HG03439 (cell line): ENCODE data around the gene FKBP8.

ENCODE experiments used
- ATAC-seq: cut with Tn5 transposase; IDR thresholded peaks from one replicate; pipeline ENCODE4 v1.9.1; 2021; ENCODE audit warnings: mild to moderate bottlenecking, moderate library complexity; ENCODE audit not compliant: unreplicated experiment

FKBP8 gene

DNA sequence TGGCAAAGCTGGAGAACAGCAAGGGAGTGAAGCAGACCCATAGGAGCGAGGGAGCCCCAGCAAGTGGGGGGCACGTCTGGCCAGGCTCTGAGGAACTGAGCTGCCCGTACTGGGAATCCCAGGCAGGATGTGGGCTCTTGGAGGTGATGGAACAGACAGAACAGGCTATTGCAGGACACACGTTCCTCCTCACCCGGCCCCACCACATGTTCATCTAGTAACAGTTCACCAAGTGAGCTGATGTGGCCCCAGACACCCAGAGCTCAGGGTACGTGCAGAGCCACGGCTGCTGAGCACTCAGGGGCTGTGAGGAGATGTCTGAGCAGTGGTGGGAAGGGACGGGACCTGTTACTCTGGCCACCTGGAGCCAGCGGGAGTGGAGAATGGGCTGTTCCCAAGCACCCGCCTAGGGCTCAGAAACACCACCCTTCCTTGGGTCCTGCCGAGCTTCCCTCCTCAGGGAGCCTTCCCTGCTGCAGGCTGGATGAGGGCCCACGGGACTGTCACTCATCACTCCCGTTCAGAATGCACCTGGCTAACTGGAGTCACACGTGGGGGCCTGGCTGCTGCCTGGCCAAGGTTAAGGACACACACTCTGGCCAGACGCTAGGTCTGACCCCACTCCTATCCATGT, 39.9 kb downstream of the FKBP8 start:
- ATAC-seq, result no peak

DNA sequence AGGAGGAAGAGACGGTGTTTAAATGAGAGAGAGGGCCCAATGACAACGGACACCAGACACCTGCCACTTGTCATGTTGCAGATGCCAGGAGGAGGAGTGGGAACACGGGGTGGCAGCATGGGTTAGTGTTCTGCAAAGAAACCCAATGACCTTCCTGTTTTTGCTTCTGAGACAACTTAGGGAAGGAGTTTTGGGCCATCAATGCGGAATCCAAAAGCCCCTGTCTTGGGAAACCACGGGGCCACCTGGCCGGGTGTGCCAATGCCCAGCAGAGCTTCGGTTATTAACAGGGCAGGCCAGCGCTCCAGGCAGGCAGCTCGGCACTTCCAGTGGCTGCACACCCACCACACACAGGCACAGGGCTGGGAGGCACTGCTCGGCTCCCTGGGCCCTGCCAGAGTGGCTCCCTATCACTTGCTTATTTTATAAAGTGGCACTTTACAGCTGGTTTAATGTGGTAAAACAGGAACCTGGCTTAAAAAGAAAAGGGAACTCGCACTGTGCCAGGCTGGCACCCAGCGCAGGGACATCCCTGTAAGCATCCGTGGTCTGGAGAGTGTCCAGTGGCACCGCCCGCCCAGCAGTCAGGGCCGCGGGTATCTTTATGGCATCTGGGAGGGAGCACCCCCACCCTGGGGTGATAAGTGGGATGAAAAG, 40.6 kb downstream of the FKBP8 start:
- no peak for ATAC-seq

DNA sequence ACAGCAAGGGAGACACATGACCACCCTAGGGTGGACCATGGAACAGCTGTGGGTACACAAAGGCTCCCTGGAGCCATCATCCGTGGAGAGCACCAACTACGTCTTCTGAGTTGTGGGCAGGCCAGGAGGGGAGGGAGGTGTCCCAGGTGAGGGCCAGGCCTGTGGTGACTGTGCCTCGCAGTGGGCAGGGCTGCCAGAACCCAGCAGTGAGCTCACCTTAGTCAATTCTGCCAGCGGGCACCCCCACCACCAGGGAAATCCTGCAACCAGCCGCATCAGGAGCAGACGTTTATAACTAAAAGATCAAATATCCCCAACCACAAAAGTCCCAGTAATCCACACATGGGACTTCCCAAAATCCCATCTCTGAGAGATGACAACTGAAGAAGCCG, 41.1 kb downstream of the FKBP8 start:
- no peak for ATAC-seq

DNA sequence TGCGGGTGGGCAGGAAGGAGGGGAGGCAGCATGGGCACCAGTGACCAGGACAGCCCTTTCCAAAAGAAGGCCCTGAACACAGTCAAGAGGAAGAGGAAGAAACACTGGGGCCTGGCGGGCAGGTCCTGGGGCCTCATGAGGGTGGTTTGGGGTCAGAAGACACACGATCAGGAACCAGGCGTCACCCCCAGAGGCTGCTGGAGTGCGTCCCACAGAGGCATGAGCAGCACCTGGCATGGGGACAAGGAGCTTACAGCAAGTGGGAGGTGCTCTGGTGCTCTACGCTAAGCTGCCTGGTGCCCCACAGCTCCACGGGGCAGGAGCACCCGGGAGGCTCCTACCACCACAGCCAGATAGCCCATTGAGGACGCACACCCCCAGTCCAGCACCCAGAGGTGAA, 41.5 kb downstream of the FKBP8 start:
- ATAC-seq, result no peak

DNA sequence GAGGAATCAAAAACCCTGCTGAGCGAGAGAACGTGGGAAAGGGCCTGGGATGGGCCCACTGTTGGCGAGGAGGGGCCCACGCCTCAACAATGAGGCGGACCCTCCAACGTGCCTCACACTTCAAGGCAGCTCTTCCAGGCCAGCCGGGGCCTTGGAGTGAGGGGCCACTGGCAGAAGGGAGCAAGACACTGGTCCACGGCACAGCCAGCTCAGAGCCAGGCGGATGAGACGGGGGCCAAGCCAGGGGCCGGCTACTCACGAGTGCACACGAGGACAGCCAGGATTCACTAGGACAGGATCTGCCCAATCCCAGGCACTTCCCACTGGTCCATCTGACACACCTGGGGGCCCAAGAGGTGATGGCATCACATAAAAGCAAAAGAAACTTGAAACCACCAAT, 42.0 kb downstream of the FKBP8 start:
- ATAC-seq, result no peak

DNA sequence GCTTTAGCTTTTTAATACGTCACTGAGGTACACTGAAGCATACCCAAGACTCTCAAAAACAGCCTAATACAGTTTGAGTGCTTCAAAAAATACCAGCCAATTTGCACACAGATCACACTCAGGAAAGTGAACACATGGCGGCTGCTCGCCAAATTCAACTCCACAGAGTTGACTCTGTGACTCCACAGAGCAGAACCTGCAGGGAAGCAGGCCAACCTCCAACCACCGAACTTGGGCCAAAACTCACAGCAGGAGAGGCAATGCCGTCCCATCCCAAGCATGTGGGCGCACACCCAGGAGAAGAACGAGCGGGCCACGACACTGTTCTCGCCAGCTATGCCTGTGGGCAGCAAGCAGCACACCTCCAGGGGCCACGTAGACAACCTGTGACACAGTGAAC, 42.6 kb downstream of the FKBP8 start:
- ATAC-seq, result no peak

DNA sequence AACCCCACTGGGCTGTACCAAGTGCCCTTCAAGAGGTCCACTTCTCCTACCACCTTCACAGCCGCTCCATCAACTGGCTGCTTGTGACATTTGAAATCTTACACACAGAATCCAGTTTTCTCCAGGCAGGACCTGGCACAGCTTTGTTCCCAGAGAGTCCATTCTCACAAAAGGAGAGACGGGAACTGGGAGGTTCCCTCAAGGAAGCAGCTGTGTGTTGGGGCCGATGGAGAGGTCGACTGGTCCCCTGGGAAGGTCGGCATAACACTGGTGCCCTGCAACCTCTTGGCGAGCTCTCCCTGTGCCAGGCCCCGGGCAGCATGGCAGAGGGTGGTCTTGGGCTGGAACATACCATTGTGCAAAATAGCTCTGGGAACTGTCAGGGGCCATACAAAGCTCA, 43.0 kb downstream of the FKBP8 start:
- ATAC-seq, result no peak

DNA sequence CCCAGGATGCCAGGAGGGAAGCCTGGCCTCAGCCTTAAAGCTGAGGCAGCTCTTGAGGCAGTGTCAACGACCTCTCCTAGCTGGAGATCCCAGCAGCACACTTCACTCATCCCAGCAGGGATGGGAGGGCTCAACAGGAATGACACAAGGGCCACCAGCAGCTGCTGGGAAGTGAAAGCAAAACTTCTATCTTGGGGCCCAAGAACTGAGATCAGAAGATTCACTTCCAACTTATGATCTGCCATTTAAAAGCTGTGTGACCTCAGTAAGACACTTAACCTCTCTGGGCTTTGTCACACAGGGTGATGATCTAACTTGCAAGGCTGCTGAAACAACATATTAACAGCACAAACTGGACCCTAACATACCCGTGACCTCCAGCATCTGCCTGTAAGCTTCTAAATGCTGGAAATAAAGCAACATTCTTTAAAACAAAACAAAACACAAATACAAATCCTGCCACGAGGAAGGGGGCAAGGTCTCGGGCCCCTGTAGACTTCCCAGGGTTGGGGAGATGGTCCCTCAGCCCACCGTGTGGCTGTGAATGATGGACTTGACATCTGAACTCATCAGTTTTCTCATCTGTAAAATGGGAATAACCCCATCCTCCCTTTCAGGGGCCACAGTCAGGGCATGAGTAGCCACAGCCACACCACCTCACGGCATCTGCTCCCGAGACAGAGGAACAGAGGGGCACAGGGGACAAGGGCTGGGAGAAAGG, 44.2 kb downstream of the FKBP8 start:
- ATAC-seq, result no peak

DNA sequence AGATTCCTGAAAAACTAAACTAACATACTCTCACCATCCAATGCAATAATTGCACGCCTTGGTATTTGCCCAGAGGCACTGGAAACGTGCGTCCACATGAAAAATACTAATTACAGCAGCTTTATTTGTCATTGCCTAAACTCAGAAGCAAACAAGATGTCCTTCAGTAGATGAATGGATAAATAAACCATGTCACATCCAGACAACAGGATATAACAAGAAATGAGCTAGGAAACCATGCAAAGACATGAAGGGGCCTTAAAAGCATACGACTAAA, 46.5 kb downstream of the FKBP8 start:
- ATAC-seq, result no peak

DNA sequence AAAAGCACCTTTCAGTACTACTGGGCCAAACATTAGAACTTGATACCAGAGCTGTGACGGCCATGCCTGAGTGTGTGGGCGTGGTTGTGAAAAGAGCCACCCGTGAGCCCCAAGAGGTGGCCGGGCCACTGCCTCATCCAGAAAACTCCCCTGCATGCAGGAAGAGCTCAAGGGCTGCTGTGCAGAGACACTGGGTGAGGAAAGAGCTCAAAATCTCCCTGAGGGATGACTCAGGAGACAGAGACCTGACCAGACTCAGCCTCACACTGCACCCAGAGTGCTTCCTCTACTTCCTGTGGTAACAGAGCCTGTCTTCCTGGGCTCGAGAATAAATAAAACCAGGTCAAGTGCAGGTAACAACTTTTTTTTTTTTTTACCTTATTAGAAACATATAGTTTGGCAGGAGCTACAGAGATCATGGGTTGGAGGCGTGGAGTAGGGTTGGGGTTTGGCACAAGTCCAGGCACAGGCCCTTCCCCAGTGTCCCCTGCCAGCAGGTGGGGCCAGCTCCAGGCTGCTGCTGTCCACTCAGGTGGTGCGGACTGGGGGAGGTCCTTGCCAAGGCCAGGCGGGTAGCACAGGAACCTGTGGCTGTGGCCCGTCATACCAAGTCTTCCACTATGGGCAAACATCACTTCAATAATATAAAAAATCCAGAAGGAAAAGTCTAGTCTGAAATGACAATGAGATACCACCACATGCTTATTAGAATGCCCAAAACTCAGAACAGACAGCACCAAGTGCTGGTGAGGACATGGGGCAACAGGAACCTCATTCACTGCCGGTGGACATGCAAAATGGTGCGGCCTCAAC, 47.0 kb downstream of the FKBP8 start:
- no peak for ATAC-seq

DNA sequence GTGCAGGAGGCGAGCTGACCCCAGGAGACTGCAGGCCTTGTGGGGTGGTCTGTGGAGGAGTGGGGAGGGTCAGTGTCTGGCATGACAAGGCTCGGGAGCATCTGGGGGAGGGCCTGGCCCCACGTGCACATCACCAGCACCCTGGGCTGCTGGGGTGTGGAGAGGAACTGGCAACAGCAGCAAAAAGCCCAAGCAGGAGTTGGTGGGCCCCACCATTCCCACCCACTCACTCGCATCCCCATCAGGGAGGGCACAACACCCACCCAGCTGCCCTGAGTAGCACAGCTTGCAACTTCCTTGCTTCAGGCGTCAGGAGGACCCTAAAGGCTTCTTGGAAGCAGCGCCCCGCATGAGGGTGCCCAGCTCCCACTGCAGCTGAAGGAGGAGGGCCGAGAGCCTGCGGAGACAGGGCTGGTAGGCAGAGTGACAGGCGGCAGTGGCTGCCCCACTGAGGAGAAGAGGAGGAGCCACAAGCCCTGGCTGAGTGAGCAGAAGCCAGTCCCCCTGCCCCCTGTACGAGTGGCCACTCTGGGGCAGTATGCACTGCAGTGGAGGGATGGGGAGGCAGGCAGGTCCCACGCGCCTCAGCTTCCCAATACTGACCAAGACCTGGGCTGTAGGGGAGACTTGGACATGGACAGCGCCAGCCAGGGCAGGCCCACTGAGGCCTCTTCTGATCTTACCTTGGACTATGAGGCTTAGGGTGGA, 48.0 kb downstream of the FKBP8 start:
- no peak for ATAC-seq

DNA sequence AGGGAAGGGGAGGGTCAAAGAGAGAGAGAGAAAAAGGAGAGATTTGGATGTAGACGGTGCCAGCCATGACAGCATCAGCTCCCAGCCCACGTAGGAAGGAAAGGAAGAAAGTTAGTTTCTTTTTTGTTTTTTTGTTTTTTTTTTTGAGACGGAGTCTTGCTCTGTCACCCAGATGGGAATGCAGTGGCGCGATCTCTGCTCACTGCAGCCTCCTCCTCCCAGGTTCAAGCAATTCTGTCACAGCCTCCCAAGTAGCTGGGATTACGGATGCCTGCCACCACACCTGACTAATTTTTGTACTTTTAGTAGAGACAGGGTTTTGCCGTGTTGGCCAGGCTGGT, 49.1 kb downstream of the FKBP8 start:
- no peak for ATAC-seq

DNA sequence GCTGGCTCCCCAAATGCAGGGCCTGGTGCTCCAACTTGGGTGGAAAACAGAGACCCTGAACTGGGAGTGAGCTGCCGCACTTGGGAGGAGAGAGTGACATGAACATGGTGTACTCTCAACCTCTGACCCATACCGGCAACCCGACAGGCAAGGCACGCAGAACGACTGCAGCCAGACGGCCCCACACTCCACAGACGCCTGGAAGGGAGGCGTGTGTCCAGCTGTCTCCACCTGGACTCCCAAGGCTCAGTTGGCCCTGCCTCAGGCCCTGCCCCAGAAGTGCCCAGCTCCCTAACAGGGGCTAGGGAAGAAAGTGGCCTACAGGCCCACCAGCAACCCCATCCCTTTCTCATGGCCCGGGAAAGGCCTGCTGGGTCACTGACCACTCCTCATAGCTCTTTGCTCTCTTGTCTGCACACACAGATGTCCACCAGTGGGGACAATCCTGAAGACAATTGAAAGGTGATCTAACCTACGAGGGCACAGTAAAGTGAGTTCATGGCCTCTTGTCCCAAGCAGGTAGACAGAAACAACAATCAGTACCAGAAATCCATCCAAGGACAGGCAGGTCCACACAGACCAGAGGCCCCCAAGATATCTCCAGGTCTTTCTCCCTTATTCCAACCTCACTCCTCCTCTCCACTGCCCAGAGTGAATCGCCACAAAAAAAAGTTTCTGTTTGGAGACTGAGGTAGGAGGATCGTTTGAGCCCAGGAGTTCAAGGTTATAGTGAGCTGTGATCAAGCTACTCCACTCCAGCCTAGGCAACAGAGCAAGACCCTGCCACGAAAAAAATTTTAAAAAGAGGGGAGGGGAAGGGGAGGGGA, 49.7 kb downstream of the FKBP8 start:
- no peak for ATAC-seq

DNA sequence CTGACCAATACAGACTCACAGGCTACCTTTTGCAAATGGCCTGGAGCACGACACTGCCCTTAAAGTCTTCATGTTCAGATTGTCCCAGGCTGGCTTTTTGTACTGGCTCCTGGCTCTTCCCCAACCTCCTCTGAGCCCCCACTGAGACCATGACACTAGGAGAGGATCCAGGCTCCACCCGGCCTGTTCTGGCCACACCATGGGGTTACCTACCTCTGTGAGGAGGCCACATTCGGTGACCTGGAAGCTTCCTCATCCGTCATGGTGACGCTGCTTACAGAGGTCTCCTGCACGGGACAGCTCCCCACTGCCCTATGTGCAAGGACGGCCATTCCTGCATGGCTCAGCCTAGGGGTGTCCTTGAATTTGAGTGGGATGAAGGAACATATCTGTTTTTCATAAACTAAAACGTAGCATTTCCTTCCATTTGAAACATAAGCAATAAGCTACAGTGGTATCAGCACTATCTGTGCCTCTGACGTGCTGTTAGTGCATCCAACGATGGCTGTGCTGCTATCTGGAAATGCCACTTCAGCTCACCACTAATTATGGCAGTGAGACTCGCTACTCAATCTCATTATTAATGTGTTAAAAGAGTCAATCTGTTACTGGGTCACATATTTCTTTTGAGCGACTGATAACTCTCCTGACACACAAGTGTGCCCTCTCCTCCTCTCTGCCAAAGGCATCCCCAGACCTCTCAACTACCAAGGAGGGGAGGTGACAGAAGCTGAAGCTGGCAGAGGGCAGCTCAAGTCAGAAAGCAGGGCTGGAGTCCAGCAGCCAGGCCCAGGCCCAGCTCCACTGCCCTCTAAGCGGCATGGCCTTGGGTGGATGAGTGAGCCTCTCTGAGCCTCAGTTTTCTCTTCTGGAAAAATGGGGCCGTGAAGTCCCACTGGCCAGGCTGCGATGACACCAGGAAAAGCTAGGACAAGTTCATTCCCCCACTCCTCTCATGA, 51.1 kb downstream of the FKBP8 start:
- no peak for ATAC-seq

DNA sequence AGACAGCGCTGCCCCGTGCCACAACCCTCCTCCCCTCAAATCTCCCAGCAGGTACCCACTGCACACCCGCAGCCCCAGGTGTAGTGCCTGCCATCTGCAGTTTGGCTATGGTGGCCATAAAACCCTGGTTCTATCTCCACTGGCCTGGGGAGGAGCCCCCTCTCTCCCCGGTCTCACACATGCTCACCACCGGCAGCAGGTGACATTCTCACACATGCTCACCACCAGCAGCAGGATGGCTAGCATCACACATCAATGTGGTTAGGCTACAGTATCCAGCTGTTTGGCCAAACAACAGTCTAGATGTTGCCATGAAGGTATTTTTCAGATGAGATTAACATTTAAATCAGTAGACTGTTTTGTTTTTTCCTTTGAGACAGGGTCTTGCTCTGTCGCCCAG, 52.6 kb downstream of the FKBP8 start:
- no peak for ATAC-seq

DNA sequence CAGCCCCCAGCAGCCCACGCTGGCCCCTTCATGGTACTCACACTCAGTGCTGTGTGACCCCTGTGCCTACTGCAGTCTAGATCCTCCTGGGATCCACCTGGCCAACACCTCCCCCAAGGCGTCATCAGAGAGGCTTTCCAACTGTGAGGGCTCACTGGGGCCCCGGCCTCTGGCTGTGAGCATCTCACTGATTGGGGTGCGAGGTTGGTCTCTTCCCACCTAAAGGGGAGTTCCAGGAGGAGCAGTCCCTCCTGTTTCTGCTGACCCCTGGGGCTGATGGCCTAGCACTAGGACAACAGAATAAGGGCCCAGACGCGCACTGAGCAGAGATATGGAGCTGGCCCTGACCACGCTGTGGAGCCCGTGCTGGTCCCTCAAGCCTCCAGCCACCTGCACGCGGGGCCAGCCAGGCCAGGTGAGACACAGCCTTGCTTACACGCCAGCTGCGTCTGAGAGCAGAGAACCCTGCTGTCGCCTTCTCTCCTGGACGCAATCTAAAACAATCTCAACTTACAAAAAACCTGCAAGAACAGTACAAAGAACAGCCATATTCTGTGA, 53.7 kb downstream of the FKBP8 start:
- ATAC-seq, result no peak

DNA sequence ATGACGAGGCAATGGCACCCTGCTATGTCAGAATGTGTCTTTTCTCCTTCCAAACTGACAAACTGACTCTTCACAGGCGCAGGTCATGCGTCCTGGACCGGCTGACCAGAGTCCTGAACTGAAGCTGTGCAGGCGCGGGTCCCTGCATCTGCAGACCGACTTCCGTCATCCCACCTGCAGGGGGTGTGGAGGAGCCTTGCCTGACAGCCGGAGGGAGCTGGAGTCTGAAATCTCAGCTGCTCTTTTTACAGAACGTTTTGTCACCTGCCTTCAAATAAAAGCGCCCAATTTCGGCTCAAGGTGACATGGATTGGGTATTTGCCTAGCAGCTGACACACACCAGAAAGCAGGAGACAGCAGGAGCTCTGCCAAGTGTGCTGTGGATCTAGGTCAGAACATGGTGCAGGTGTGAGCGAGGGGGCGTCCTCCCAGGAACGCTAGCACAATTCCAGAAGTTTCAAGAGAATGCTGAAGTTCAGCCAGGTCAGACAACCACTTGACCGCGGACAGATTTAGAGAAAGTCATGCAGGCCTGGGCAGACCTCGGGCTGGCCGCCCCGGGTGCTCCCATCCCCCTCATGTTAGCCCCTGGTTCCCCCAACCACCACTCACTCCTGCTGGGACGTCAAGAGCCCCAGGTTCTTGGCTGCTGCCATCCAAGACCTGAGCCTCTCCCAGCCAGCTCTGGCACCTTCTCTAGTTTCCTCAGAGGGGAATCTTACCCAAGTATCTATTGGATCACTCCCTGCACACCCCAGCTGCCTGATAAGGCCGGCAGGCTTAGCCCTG, 54.3 kb downstream of the FKBP8 start:
- ATAC-seq, result no peak

DNA sequence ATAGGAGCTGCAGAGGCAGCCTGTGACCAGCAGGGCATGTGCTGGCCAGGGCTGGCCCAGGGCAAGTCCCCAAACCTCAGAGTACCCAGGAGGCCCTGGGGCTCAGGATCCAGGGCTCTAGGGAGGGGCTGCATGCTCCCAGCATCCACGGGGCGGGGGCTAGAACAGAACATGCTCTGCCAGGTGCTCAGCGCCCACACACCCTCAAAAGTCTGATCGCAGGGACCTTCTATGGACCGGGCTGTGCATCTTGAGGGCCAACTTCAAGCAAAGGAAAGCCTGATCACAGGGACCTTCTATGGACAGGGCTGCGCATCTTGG, 55.0 kb downstream of the FKBP8 start:
- ATAC-seq, result no peak
